ENCODE results near the gene MRPS5.

DNA sequence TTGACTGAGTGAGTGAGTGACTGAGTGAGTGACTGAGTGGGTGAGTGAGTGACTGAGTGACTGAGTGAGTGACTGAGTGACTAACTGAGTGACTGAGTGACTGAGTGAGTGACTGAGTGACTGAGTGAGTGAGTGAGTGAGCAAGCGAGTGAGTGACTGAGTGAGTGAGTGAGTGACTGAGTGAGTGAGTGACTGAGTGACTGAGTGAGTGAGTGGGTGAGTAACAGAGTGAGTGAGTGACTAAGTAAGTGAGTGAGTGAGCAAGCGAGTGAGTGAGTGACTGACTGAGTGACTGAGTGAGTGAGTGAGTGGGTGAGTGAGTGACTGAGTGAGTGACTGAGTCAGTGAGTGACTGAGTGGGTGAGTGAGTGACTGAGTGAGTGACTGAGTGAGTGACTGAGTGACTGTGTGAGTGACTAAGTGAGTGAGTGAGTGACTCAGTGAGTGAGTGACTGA lies 84.2 kb downstream of the MRPS5 start:
- TF ChIP-seq, protein P1, sequence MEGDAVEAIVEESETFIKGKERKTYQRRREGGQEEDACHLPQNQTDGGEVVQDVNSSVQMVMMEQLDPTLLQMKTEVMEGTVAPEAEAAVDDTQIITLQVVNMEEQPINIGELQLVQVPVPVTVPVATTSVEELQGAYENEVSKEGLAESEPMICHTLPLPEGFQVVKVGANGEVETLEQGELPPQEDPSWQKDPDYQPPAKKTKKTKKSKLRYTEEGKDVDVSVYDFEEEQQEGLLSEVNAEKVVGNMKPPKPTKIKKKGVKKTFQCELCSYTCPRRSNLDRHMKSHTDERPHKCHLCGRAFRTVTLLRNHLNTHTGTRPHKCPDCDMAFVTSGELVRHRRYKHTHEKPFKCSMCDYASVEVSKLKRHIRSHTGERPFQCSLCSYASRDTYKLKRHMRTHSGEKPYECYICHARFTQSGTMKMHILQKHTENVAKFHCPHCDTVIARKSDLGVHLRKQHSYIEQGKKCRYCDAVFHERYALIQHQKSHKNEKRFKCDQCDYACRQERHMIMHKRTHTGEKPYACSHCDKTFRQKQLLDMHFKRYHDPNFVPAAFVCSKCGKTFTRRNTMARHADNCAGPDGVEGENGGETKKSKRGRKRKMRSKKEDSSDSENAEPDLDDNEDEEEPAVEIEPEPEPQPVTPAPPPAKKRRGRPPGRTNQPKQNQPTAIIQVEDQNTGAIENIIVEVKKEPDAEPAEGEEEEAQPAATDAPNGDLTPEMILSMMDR (conservative IDR thresholded peaks at IDR 0.05; ENCODE audit: low read length), result no peak
- TF ChIP-seq EZH2phosphoT487 (IDR thresholded peaks at IDR 0.05; ENCODE audit: borderline replicate concordance), result no peak
